ENCODE results near the gene KRTAP4-1. TPM values are rescaled to one million over a fixed set of nuclear protein-coding genes. Genes with fewer than 3 reads are reported as not detected.
"Not testable (repeated sequence)": the region's sequence is repeated elsewhere in the genome, so short reads cannot be mapped to it uniquely, and the experiment has no call there.

The KRTAP4-1 gene
- total and polyA plus RNA-seq, 9 of the 15 experiments (the other 6 are each of a cell fraction or from before 2014, with no cell fraction given): not detected

- H3K27ac ChIP-seq (ENCODE audit: extremely low read depth, low read depth, low read length); BruUV-seq (replicated peaks); POLR2A ChIA-PET; CTCF ChIA-PET (ENCODE audit: low intra/inter-chr PET ratio); H3K4me3 ChIP-seq; H3K79me2 ChIP-seq (ENCODE audit: control insufficient read depth, insufficient read depth, low read length); ATAC-seq; H3K9ac ChIP-seq (ENCODE audit: insufficient read depth in 1 of 2, low read depth in 2 of 2, low read length in 2 of 2); DNase-seq (ENCODE audit: extremely low read depth in 1 of 4, low spot score in 3 of 4); H4K20me1 ChIP-seq (replicated peaks; ENCODE audit: control insufficient read depth, insufficient read depth, low read length); H3K36me3 ChIP-seq (ENCODE audit: control insufficient read depth, insufficient read depth, low read length); H2AFZ ChIP-seq (ENCODE audit: low read depth, low read length); FAIRE-seq; in situ Hi-C loops (cut with MboI); H3K4me1 ChIP-seq (replicated peaks in 1 of 2; ENCODE audit: control insufficient read depth in 2 of 2, insufficient read depth in 2 of 2, low read length in 2 of 2); H3K9me1 ChIP-seq (ENCODE audit: control insufficient read depth, insufficient read depth, low read length); H3K9me3 ChIP-seq (replicated peaks; ENCODE audit: control insufficient read depth, insufficient read depth, low read depth, low read length); H3K27me3 ChIP-seq (ENCODE audit: control insufficient read depth in 2 of 2, insufficient read depth in 2 of 2, low read length in 2 of 2); intact Hi-C loops (cut with micrococcal nuclease); H3K4me2 ChIP-seq (ENCODE audit: insufficient read depth, low read length): not testable (repeated sequence)
- WGBS (ENCODE audit: insufficient coverage, low coverage, missing lambda C conversion rate): 0% methylated on average over 2 of the region's 4 CpGs
Measured at GRCh38 chr17:41226598-41227095, 41.9 kb upstream of the KRTAP4-1 start, which contains the start of gene KRTAP9-2. TSS of gene KRTAP9-2 (plus strand) at chr17:41226648. CDS start at chr17:41226655, 7 bp downstream.

DNA sequence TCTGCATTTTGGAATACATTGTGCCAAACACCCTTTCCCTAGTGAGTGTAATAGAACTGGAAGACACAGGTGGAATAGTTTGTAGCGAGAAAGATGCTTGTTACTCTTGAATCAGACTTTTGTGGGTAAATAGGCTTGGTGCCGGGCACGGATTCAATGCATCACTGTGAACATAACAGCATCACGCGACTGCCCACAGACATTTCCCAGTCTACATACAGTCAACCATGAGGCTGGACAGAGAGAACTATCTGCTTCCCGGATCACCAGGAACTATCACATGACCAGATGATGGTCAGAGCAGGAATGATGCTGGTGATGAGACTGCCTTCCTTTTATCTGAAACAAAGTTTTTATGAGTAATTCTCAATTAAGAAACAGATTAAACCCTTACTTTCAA, 41.3 kb upstream of the KRTAP4-1 start:
- H3K79me2 ChIP-seq (ENCODE audit: control insufficient read depth, insufficient read depth, low read length): no peaks in the 10 kb centered on the region
- H3K4me2 ChIP-seq (ENCODE audit: insufficient read depth, low read length): no peak overlapping the region
- WGBS (ENCODE audit: insufficient coverage, low coverage, missing lambda C conversion rate): 1% methylated on average over 6 of the region's 6 CpGs
- FAIRE-seq: no peak
- H2AFZ ChIP-seq (ENCODE audit: low read depth, low read length): no peak overlapping the region
- no peak for ATAC-seq
- no peak for DNase-seq (ENCODE audit: extremely low read depth in 1 of 4, low spot score in 3 of 4)
- no peaks in the 10 kb centered on the region for H3K9me3 ChIP-seq (replicated peaks; ENCODE audit: control insufficient read depth, insufficient read depth, low read depth, low read length)
- ChIA-PET CTCF (ENCODE audit: low intra/inter-chr PET ratio) (no interaction called here), POLR2A (interaction anchor here (0.7 kb wide), 1 partner anchor 225 kb away, joined by 3 read pairs; no protein-coding TSS in a partner anchor)
- H3K27me3 ChIP-seq (ENCODE audit: control insufficient read depth in 2 of 2, insufficient read depth in 2 of 2, low read length in 2 of 2): no peaks in the 10 kb centered on the region; a peak in 1 of 5 replicates
- H3K4me1 ChIP-seq (replicated peaks in 1 of 2; ENCODE audit: control insufficient read depth in 2 of 2, insufficient read depth in 2 of 2, low read length in 2 of 2): no peaks in the 10 kb centered on the region
- no TSS peak for BruUV-seq (replicated peaks)
- H3K36me3 ChIP-seq (ENCODE audit: control insufficient read depth, insufficient read depth, low read length): no peaks in the 10 kb centered on the region
- H3K4me3 ChIP-seq: no peak overlapping the region
- no peak overlapping the region for H3K9ac ChIP-seq (ENCODE audit: insufficient read depth in 1 of 2, low read depth in 2 of 2, low read length in 2 of 2)
- no peaks in the 10 kb centered on the region for H4K20me1 ChIP-seq (replicated peaks; ENCODE audit: control insufficient read depth, insufficient read depth, low read length)
- intact Hi-C loops (cut with micrococcal nuclease) (no loop called here), in situ Hi-C loops (cut with MboI) (no loop called here)
- no peaks in the 10 kb centered on the region for H3K9me1 ChIP-seq (ENCODE audit: control insufficient read depth, insufficient read depth, low read length)
- no peak overlapping the region for H3K27ac ChIP-seq (ENCODE audit: extremely low read depth, low read depth, low read length)
- TF ChIP-seq FUS (optimal IDR thresholded peaks at IDR 0.05; ENCODE audit: low read depth, low read length) (no peak), CBX8 (IDR thresholded peaks at IDR 0.05; ENCODE audit: borderline replicate concordance, extremely low read depth, low read depth, low read length, poor library complexity, severe bottlenecking) (no peak), SNRNP70 (optimal IDR thresholded peaks at IDR 0.05; ENCODE audit: low read depth, low read length) (no peak), TFE3 (CRISPR knock-in tag; IDR thresholded peaks at IDR 0.05) (no peak), DACH1 (IDR thresholded peaks at IDR 0.05; ENCODE audit: partially characterized antibody) (no peak), STAT6 (CRISPR knock-in tag; IDR thresholded peaks at IDR 0.05) (no peak)
- TF ChIP-seq, protein P1, sequence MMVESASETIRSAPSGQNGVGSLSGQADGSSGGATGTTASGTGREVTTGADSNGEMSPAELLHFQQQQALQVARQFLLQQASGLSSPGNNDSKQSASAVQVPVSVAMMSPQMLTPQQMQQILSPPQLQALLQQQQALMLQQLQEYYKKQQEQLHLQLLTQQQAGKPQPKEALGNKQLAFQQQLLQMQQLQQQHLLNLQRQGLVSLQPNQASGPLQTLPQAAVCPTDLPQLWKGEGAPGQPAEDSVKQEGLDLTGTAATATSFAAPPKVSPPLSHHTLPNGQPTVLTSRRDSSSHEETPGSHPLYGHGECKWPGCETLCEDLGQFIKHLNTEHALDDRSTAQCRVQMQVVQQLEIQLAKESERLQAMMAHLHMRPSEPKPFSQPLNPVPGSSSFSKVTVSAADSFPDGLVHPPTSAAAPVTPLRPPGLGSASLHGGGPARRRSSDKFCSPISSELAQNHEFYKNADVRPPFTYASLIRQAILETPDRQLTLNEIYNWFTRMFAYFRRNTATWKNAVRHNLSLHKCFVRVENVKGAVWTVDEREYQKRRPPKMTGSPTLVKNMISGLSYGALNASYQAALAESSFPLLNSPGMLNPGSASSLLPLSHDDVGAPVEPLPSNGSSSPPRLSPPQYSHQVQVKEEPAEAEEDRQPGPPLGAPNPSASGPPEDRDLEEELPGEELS (CRISPR knock-in tag; IDR thresholded peaks at IDR 0.05; ENCODE audit: borderline replicate concordance): no peak

All from K562 (cell line).